Esophagus (tissue), 2 donors: ENCODE measurements around the gene ZSWIM9. TPM values are rescaled to one million over a fixed set of nuclear protein-coding genes. Genes with fewer than 3 reads are reported as not detected.
"Not testable (repeated sequence)": the region's sequence is repeated elsewhere in the genome, so short reads cannot be mapped to it uniquely, and the experiment has no call there.

ENCODE experiments used
- H3K27ac ChIP-seq, 2 donors: one replicate each; pipeline ENCODE4 v1.5.1; 2013; ENCODE audit warnings: low read depth in 2 of 2, mild to moderate bottlenecking in 2 of 2, inconsistent platforms in 1 of 2, low read length in 1 of 2, moderate library complexity in 1 of 2
- H3K27me3 ChIP-seq, 2 donors: one replicate each; pipeline ENCODE4 v1.6.1; 2013; ENCODE audit warnings: low read length in 2 of 2, control low read depth in 1 of 2, mild to moderate bottlenecking in 1 of 2; ENCODE audit not compliant: insufficient read depth in 2 of 2, control insufficient read depth in 1 of 2
- H3K36me3 ChIP-seq, 2 donors: one replicate each; pipeline ENCODE4 v1.6.1; 2013; ENCODE audit warnings: low read length in 1 of 2; ENCODE audit not compliant: control insufficient read depth in 2 of 2, insufficient read depth in 2 of 2
- H3K4me1 ChIP-seq, 2 donors: one replicate each; pipeline ENCODE4 v1.6.1; 2013; ENCODE audit warnings: low read length in 1 of 2; ENCODE audit not compliant: control insufficient read depth in 2 of 2, insufficient read depth in 2 of 2
- H3K4me3 ChIP-seq, 2 donors: one replicate each; pipeline ENCODE4 v1.5.1; 2013; ENCODE audit warnings: low read length in 2 of 2, mild to moderate bottlenecking in 2 of 2, low read depth in 1 of 2, moderate library complexity in 1 of 2
- H3K9me3 ChIP-seq, 2 donors: one replicate each; pipeline ENCODE4 v1.6.1; 2013; ENCODE audit warnings: mild to moderate bottlenecking in 2 of 2, low read depth in 1 of 2, low read length in 1 of 2, moderate library complexity in 1 of 2; ENCODE audit not compliant: control insufficient read depth in 2 of 2, insufficient read depth in 1 of 2
- WGBS, 2 donors: extraction: QIAGEN DNeasy Blood & Tissue Kit; methylation state at CpG; one replicate each; pipeline ENCODE4 v1.1.7; 2013; 5-methylcytosine and 5-hydroxymethylcytosine counted together
- polyA plus RNA-seq, 2 donors: library from polyadenylated mRNA; stranded (reverse); fragments of 200-250 nt; gene quantifications; one replicate each; pipeline ENCODE4 v1.2.3, GENCODE V29; 2013
- donor health status: healthy with polysubstance abuse.
- donor health status: Bipolar disorder and iron deficiency.

The ZSWIM9 gene
- polyA plus RNA-seq, 2 donors: 3.2 TPM

GRCh38 chr19:48203794-48204628 lies 33.5 kb downstream of the ZSWIM9 start:
- Histone ChIP-seq H3K27me3 (no peaks in the 10 kb centered on the region), H3K27ac (peak overlapping the region; percentile 25 to 77), H3K4me1 (peaks cover 0 to 2% of the 10 kb centered on the region in 2 donors), H3K9me3 (no peaks in the 10 kb centered on the region), H3K36me3 (no peaks in the 10 kb centered on the region), H3K4me3 (peak overlapping the region; percentile 67 to 88)
- 0% methylated on average over 34 of the region's 34 CpGs for WGBS, 2 donors

- Histone ChIP-seq H3K36me3 (no peaks in the 10 kb centered on the region), H3K9me3 (no peaks in the 10 kb centered on the region), H3K27me3 (no peaks in the 10 kb centered on the region), H3K4me1 (peaks cover 0 to 2% of the 10 kb centered on the region in 2 donors), H3K27ac (no peak overlapping the region), H3K4me3 (no peak overlapping the region)
- WGBS, 2 donors: 83 to 89% methylated on average over 9 of the region's 9 CpGs
Observed at GRCh38 chr19:48206397-48207093, 36.1 kb downstream of the ZSWIM9 start.

- peaks cover 0 to 2% of the 10 kb centered on the region in 2 donors for H3K4me1 ChIP-seq
- no peak overlapping the region for H3K4me3 ChIP-seq
- peaks cover 0 to 6% of the 10 kb centered on the region in 2 donors for H3K36me3 ChIP-seq
- H3K27ac ChIP-seq: no peak overlapping the region
- WGBS, 2 donors: 75 to 82% methylated on average over 3 of the region's 3 CpGs
- no peaks in the 10 kb centered on the region for H3K9me3 ChIP-seq
- H3K27me3 ChIP-seq: no peaks in the 10 kb centered on the region
Observed at GRCh38 chr19:48210005-48210404, 39.5 kb downstream of the ZSWIM9 start.

- H3K4me1 ChIP-seq: peaks cover 0 to 2% of the 10 kb centered on the region in 2 donors
- H3K9me3 ChIP-seq: no peaks in the 10 kb centered on the region
- H3K36me3 ChIP-seq: peaks cover 0 to 6% of the 10 kb centered on the region in 2 donors
- H3K27me3 ChIP-seq: no peaks in the 10 kb centered on the region
- WGBS, 2 donors: 90 to 94% methylated on average over 5 of the region's 5 CpGs
- no peak overlapping the region for H3K27ac ChIP-seq
- no peak overlapping the region for H3K4me3 ChIP-seq
Observed at GRCh38 chr19:48213959-48214358, 43.5 kb downstream of the ZSWIM9 start.

GRCh38 chr19:48216933-48217332 lies 46.5 kb downstream of the ZSWIM9 start:
- Histone ChIP-seq H3K4me3 (no peak overlapping the region), H3K27me3 (no peaks in the 10 kb centered on the region), H3K4me1 (no peaks in the 10 kb centered on the region), H3K36me3 (peaks cover 0 to 6% of the 10 kb centered on the region in 2 donors), H3K9me3 (no peaks in the 10 kb centered on the region), H3K27ac (no peak overlapping the region)
- WGBS, 2 donors: 86 to 93% methylated on average over 14 of the region's 14 CpGs

GRCh38 chr19:48218997-48219396 lies 48.5 kb downstream of the ZSWIM9 start:
- Histone ChIP-seq H3K27ac (no peak overlapping the region), H3K4me3 (no peak overlapping the region), H3K4me1 (no peaks in the 10 kb centered on the region), H3K36me3 (peaks cover 3 to 5% of the 10 kb centered on the region in 2 donors), H3K27me3 (no peaks in the 10 kb centered on the region), H3K9me3 (no peaks in the 10 kb centered on the region)
- WGBS, 2 donors: 92 to 93% methylated on average over 6 of the region's 6 CpGs

GRCh38 chr19:48220784-48221183 lies 50.3 kb downstream of the ZSWIM9 start:
- not testable (repeated sequence) for H3K9me3 ChIP-seq, H3K27me3 ChIP-seq, H3K4me3 ChIP-seq, H3K4me1 ChIP-seq, H3K36me3 ChIP-seq, H3K27ac ChIP-seq
- WGBS, 2 donors: 98 to 100% methylated on average over 3 of the region's 3 CpGs

- H3K36me3 ChIP-seq: peaks cover 0 to 3% of the 10 kb centered on the region in 2 donors
- H3K9me3 ChIP-seq: no peaks in the 10 kb centered on the region
- H3K4me1 ChIP-seq: no peaks in the 10 kb centered on the region
- WGBS, 2 donors: 93 to 96% methylated on average over 5 of the region's 5 CpGs
- H3K4me3 ChIP-seq: no peak overlapping the region
- H3K27me3 ChIP-seq: no peaks in the 10 kb centered on the region
- no peak overlapping the region for H3K27ac ChIP-seq
Observed at GRCh38 chr19:48221628-48222027, 51.1 kb downstream of the ZSWIM9 start.

- no peaks in the 10 kb centered on the region for H3K9me3 ChIP-seq
- peaks cover 6 to 32% of the 10 kb centered on the region in 2 donors for H3K36me3 ChIP-seq
- H3K27me3 ChIP-seq: no peaks in the 10 kb centered on the region
- H3K4me3 ChIP-seq: no peak overlapping the region
- H3K4me1 ChIP-seq: no peaks in the 10 kb centered on the region
- 91 to 93% methylated on average over 19 of the region's 19 CpGs for WGBS, 2 donors
- no peak overlapping the region for H3K27ac ChIP-seq
Observed at GRCh38 chr19:48230555-48231129, 60.2 kb downstream of the ZSWIM9 start.
